Colonic mucosa (tissue), 4 donors: ENCODE measurements around the gene CASKIN1. TPM values are rescaled to one million over a fixed set of nuclear protein-coding genes. Genes with fewer than 3 reads are reported as not detected.

Experiments used
- DNase-seq: peaks from one replicate; pipeline ENCODE4 v3.0.0-alpha.2; 2020
- H3K27ac ChIP-seq: fragments of 200-600 bp; one replicate; pipeline ENCODE4 v1.8.0; 2021
- H3K27me3 ChIP-seq: fragments of 200-600 bp; one replicate; pipeline ENCODE4 v1.8.0; 2021
- H3K36me3 ChIP-seq: fragments of 200-600 bp; one replicate; pipeline ENCODE4 v1.8.0; 2021
- H3K4me1 ChIP-seq: fragments of 200-600 bp; one replicate; pipeline ENCODE4 v1.8.0; 2021; ENCODE audit warnings: mild to moderate bottlenecking
- H3K4me3 ChIP-seq: fragments of 200-600 bp; one replicate; pipeline ENCODE4 v1.8.0; 2021
- H3K9ac ChIP-seq, 2 donors: one replicate each; pipeline ENCODE4 v1.7.0; 2013; ENCODE audit warnings: control low read depth in 2 of 2, low read depth in 2 of 2, low read length in 2 of 2
- H3K9me3 ChIP-seq: fragments of 200-600 bp; one replicate; pipeline ENCODE4 v1.8.0; 2021
- intact Hi-C: fragments of 100-400 bp; cut with DNase I; formaldehyde crosslinking; loops from one replicate; pipeline ENCODE4 v1.14.1; 2022
- total RNA-seq, 2 donors: library from RNA; stranded (reverse); fragmentation: NEBNext Ultra II Directional in 1 of 2; extraction: Animal tissue kit (Norgen Biotek cat#: 25700) in 1 of 2; gene quantifications; one replicate each; pipeline ENCODE4 v1.2.1, GENCODE V29; 2021
- TF ChIP-seq, protein P1 (sequence below): fragments of 200-600 bp; IDR thresholded peaks from one replicate; pipeline ENCODE4 v1.8.0; 2022; ENCODE audit warnings: antibody characterized with exemption, mild to moderate bottlenecking
- donor health status: healthy.
- donor health status: DM: no; HTN: no; CAD: no.
- donor health status: DM: no; HTN: no; CAD: no.

CASKIN1 gene
- total RNA-seq, 2 donors from 2014 or later: 0.07 to 0.27 TPM

- DNase-seq: peak; percentile 70
- TF ChIP-seq, protein P1, sequence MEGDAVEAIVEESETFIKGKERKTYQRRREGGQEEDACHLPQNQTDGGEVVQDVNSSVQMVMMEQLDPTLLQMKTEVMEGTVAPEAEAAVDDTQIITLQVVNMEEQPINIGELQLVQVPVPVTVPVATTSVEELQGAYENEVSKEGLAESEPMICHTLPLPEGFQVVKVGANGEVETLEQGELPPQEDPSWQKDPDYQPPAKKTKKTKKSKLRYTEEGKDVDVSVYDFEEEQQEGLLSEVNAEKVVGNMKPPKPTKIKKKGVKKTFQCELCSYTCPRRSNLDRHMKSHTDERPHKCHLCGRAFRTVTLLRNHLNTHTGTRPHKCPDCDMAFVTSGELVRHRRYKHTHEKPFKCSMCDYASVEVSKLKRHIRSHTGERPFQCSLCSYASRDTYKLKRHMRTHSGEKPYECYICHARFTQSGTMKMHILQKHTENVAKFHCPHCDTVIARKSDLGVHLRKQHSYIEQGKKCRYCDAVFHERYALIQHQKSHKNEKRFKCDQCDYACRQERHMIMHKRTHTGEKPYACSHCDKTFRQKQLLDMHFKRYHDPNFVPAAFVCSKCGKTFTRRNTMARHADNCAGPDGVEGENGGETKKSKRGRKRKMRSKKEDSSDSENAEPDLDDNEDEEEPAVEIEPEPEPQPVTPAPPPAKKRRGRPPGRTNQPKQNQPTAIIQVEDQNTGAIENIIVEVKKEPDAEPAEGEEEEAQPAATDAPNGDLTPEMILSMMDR: no peak
- H3K27me3 ChIP-seq: no peaks in the 10 kb centered on the region
- no peaks in the 10 kb centered on the region for H3K9me3 ChIP-seq
- intact Hi-C loops: no loop called here
- no peak overlapping the region for H3K4me3 ChIP-seq
- peaks cover 55% of the 10 kb centered on the region for H3K4me1 ChIP-seq
- H3K9ac ChIP-seq: peak overlapping the region; percentile 26 to 74
- no peaks in the 10 kb centered on the region for H3K36me3 ChIP-seq
- peak overlapping the region; percentile 51 for H3K27ac ChIP-seq
Observed at GRCh38 chr16:2157480-2158261, 38.7 kb downstream of the CASKIN1 start.

- Histone ChIP-seq H3K27ac (no peak overlapping the region), H3K27me3 (no peaks in the 10 kb centered on the region), H3K9ac (peak overlapping the region; percentile 74 to 84), H3K9me3 (no peaks in the 10 kb centered on the region), H3K4me1 (peaks cover 55% of the 10 kb centered on the region), H3K36me3 (no peaks in the 10 kb centered on the region), H3K4me3 (peak overlapping the region; percentile 69)
- DNase-seq: no peak
- TF ChIP-seq, protein P1: no peak
- intact Hi-C loops: no loop called here
Observed at GRCh38 chr16:2156849-2157224, 39.6 kb downstream of the CASKIN1 start.

DNA sequence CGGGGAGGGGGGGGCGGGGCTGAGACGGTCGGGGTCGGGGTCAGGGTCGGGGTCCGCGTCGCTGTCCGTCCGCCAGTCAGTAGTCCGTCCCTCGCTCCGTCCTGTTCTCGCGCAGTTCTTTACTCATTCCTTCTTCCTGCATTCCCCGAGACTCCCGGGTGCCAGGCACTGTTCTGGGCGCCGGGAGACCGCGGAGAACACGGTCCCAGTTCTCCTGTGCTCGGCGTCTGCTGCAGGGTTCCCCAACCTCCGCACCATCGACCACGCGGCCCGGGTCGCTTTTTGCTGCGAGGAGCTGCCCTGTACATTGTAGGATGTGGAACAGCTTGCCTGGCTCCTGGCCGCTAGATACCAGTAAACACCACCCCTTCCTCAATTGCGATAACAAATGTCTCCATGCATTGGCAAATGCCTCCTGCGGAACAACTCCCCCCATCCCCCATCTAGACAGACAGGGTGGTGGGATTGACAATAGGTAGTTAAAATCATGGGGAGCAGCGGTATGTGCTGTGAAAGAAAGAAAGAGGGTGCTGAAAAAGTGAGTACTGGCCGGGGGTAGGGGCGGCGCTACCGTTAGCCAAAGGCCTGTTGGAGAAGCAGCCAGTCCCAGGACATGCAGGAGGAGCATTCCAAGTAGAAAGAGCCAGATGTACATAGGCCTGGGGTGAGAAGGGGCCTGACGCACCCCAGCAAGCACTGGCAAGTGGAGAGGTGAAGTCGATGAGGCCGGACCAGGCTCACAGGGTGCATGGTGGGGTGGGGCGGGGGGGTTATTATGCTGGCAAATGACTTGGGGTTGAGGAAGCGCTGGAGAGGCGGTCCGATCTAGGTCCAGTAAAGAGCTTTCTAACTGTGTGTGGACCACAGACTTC lies 40.2 kb downstream of the CASKIN1 start:
- Histone ChIP-seq H3K36me3 (no peaks in the 10 kb centered on the region), H3K4me1 (peaks cover 58% of the 10 kb centered on the region), H3K9me3 (no peaks in the 10 kb centered on the region), H3K4me3 (peak overlapping the region; percentile 69), H3K27ac (peak overlapping the region; percentile 47), H3K9ac (peak overlapping the region; percentile 74 to 84), H3K27me3 (no peaks in the 10 kb centered on the region)
- peak; percentile 39 for DNase-seq
- intact Hi-C loops: no loop called here
- TF ChIP-seq, protein P1: no peak

DNA sequence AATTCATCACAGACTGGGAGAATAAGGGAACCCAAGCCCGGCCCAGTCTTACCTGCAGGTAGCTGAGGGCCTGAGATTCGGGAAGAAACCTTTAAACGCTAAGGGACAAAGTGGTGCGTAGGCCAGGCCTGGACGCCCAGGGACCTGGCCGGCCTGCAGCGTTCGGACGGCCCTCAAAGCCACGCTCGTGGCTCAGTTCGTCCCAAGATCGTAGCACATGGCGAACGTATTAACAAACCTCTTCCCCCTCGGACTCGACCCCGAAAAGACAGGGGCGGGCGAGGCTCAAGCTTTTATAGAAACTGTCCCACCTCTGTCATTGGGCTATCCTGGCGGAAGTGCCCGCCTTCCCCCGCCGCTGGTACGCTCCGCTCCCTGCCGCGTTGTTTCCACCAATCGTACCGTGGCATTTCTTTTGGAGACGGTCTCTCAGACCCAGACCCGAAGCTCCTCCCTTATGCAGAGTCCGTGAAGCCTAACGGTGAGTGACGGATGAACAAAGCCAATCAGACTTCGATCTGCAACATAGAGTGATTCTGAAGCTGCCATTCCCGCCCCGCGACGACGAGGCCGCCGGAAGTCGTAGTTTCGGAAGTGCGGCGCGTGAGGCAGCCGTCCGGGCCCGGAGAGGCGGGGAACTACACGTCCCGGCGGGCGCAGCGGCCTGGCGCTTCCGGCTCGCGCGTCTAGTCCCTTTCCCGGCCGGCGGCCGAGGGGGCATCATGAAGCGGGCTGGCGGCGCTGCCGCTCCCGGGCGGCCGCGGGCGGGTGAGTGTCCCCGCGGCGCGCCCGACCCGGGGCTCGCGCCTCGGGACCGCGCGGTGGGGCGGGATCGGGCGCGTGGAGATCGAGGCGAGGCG lies 41.1 kb downstream of the CASKIN1 start, which contains the start of gene TRAF7:
TSS of gene TRAF7 (plus strand) at position 692 of the 860 bp plus-strand sequence. CDS start 8,139 bp downstream, outside the sequence.
- H3K4me1 ChIP-seq: peaks cover 60% of the 10 kb centered on the region
- peak; percentile 99 for DNase-seq
- H3K9ac ChIP-seq: peak within 1 kb of the TSS; percentile 84 to 100
- TF ChIP-seq, protein P1: no peak
- H3K27ac ChIP-seq: peak within 1 kb of the TSS; percentile 67
- no peaks in the 10 kb centered on the region for H3K9me3 ChIP-seq
- H3K27me3 ChIP-seq: no peaks in the 10 kb centered on the region
- peak within 1 kb of the TSS; percentile 76 for H3K4me3 ChIP-seq
- intact Hi-C loops: no loop called here
- H3K36me3 ChIP-seq: no peaks in the 10 kb centered on the region
